Umbilical cord (tissue), 2 donors: Measurements from ENCODE around the gene CCDC142. TPM values are rescaled to one million over a fixed set of nuclear protein-coding genes. Genes with fewer than 3 reads are reported as not detected.
A peak's percentile ranks its signal among the peaks of the same experiment; 100 is the strongest.

Experiments used
- DNase-seq: peaks from one replicate; pipeline ENCODE4 v3.0.0-alpha.2; 2015; ENCODE audit warnings: low spot score
- total RNA-seq: library from RNA; depleted of rRNA; stranded (reverse); fragments of >200 nt; gene quantifications from one replicate; pipeline ENCODE4 v1.2.3, GENCODE V29; 2014; ENCODE audit warnings: low replicate concordance; ENCODE audit not compliant: insufficient read depth

The CCDC142 gene, protein sequence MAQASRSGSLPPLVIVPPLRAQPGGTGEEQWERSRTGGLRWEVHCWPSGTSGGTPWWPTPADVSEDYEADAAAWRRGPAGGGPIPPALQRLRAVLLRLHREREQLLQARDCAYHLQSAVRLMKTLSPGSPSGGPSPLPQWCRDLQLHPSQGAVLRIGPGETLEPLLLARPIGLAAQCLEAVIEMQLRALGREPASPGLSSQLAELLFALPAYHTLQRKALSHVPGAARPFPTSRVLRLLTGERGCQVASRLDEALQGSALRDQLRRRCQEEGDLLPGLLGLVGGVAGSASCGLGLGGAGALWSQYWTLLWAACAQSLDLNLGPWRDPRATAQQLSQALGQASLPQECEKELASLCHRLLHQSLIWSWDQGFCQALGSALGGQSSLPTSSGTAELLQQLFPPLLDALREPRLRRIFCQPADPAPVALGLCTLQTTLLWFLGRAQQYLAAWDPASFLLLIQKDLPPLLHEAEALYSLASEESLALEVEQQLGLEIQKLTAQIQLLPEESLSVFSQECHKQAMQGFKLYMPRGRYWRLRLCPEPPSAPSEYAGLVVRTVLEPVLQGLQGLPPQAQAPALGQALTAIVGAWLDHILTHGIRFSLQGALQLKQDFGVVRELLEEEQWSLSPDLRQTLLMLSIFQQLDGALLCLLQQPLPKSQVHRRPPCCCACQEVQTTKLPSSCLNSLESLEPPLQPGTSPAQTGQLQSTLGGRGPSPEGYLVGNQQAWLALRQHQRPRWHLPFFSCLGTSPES
- 35.2 TPM for total RNA-seq

DNA sequence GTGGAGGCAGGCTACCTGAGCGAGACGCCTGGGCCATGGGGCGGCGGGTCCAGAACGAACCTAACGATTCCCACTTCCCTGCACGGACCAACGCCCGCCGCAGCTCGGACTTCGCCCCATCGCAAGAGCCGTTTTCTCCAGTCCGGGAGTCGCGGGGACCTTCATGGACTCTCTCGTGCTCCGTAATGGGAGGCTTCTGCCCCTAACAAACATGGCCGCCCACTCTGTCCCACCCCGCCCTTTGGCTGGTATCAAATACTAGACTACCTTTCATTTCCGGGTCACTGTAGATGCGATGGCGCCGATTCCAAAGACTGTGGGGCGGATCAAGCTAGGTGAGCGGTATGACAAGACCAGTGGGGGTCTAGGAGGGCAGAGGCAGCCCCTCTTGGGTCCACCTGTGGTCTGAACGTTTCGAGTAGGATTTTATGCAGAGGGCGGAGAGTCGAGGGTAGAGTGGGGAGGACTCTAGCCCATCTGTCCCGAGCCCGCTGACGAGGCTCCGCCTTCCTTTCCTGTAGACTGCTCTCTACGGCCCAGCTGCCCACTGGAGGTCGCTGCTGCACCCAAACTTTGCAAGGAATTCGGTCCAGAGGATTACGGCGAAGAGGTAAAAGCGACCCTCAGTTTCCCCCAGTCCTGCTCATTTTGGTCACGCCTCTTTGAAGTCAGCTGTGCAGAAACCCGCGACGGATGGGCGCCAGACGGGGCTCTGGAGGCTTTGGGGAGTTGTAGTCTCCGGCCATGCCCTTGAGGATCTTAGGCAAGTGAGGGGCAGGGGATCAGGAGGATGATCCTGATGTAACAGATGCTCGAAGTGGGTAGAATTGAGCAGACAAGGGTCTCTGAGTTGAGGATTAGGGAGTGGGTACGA, at the start of gene CCDC142, which contains the start of gene TTC31:
CCDC142 (minus strand) TSS at position 198 of the 874 bp plus-strand sequence; CDS start at position 37, 161 bp downstream.
TTC31 (plus strand) TSS at position 281 of the 874 bp plus-strand sequence; CDS start at position 296, 15 bp downstream.
- DNase-seq: peak; percentile 99

DNA sequence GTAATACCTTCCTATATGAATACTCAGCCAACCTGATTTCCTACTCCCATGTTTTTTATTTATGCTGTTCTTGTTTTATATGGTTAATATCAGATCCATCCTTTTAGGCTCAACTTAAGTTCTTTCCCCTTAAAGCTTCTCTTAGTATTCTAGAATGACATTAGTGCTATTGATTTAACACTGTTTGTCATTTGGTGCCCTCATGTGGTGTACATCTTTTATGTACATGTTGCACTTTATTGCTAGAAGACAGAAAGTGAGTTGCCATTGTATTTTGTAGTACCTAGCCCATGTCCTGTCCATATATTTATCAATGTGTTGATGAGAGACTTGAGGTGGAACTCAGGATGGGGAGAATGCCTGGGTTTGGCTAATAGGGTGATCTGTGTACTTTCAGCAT, 49.4 kb upstream of the CCDC142 start:
- peak; percentile 47 for DNase-seq

DNA sequence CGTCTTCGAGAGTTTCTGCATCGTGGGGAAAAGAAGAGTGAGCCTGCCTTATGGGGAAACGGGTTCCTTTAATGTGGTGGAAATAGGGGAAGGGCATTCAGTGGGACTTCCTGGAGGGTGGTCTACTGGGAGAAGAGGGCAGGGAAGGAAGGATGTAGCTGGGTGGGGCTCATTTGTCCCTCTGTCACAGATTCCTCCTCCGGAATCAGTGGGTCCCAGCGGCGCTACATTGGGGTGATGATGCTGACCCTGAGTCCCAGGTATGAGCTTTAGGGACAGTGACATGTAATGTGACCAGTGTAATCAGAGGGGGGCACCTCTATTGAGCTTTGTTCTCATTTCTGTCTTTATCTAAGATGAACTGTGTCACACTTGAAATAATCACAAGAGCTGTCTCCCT, 48.9 kb upstream of the CCDC142 start:
- DNase-seq: no peak

DNA sequence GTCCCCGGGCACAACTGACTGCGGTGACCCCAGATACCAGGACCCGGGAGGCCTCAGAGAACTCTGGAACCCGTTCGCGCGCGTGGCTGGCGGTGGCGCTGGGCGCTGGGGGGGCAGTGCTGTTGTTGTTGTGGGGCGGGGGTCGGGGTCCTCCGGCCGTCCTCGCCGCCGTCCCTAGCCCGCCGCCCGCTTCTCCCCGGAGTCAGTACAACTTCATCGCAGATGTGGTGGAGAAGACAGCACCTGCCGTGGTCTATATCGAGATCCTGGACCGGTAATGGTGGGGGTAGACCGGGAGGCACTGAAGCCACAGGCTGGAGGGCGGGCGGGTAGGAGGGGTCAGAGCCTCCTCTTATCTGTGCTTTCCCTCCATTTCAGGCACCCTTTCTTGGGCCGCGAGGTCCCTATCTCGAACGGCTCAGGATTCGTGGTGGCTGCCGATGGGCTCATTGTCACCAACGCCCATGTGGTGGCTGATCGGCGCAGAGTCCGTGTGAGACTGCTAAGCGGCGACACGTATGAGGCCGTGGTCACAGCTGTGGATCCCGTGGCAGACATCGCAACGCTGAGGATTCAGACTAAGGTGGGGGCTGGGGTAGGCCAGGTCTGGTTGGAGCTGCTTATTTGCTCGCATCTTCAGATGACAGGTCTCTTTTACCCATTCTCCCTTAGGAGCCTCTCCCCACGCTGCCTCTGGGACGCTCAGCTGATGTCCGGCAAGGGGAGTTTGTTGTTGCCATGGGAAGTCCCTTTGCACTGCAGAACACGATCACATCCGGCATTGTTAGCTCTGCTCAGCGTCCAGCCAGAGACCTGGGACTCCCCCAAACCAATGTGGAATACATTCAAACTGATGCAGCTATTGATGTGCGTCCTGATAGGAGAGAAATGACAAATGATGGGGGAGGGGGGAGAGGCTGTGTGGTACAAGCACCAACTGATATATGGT, 47.7 kb upstream of the CCDC142 start:
- DNase-seq: peak; percentile 49

DNA sequence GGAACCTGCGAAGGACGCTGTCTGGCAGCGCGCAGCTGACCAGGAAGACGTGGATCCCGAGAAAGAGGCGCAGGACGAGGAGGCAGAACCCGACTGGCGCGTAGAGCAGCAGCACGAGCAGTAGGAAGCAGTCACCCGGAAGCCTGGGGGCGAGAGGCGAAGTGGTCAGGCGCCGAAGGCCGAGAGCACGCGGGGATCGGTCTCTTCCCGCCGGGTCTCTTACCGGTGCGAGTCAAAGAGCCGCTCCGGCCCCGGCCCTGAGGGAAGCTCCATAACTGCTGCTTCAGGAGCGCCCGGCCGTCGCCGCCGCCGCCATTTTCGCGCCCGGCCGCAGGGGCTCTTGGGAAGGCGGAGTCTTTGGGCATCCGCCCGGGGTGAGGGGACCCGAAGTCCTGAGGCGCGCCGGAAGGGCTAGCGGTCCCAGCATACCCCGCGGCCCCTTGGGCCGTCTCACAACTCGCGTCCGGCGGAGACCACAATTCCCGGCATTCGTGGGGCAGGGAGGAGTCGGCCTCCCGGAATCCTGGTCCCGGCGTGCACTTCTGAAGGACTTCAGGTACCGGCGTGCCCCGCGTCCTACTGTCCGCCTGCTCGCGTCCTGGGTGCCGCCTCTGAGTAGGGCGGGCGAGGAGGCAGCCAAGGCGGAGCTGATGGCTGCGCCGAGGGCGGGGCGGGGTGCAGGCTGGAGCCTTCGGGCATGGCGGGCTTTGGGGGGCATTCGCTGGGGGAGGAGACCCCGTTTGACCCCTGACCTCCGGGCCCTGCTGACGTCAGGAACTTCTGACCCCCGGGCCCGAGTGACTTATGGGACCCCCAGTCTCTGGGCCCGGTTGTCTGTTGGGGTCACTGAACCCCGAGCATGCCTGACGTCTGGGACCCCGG, 46.8 kb upstream of the CCDC142 start, which contains the start of the genes AUP1 and HTRA2:
AUP1 (minus strand) TSS at position 350 of the 882 bp plus-strand sequence; CDS start at position 273, 77 bp downstream.
HTRA2 (plus strand) TSS at position 577 of the 882 bp plus-strand sequence; CDS start at position 651, 74 bp downstream.
- DNase-seq: peak; percentile 100

DNA sequence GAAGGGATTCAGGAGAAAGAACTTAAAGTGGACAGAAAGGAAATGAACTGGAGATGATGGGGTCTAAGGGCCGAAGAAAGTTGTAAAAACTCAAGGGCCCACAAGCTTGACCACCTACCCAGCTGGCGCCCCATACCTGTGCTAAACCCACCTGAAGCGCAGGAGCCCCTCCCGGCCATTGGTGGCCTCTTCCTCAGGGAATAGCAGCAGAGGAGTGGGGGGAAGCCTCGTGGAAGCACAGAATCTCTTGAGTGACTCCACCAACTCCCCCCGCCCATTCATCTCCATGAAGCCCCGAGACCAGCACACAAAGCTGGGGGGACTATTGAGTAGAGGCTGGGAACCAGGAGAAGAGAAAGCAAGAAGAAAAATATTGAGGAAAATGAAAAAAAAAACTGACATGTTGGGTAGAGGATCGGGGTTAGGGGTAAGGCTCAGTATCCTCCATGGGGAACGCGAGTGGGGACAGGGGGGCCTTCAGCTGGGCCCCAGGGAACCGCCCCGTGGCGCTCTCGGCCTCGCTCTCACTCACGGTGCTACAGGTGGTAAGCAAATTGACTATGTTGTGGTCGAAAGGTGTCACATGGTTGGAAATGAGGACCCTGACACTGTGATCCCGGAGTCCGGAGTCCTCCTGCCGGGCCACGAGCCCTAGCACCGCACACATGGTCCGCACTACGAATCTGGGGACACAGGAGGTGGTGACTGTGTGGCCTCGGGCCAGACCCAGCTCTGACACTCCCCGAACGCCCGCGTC, 46.0 kb upstream of the CCDC142 start:
- no peak for DNase-seq

DNA sequence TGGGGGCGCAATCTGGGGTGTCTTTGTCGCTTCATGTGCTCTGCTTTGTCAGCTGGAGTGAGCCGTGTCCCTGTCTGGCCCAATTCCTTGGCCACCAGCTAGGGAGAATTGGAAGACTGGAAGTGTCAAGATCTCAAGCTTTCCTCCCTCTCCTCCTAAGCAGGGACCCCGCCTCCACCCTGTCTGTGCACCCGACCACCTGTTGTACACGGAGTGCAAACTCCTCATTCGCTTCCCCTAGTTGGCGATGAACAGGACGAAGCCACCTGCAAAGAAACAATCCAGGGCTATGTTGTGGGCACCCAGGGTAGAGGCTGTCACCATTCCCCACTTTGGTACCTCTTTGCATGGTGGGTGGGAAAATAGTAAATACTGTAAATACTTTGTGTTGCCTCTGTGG, 44.9 kb upstream of the CCDC142 start:
- DNase-seq: no peak

DNA sequence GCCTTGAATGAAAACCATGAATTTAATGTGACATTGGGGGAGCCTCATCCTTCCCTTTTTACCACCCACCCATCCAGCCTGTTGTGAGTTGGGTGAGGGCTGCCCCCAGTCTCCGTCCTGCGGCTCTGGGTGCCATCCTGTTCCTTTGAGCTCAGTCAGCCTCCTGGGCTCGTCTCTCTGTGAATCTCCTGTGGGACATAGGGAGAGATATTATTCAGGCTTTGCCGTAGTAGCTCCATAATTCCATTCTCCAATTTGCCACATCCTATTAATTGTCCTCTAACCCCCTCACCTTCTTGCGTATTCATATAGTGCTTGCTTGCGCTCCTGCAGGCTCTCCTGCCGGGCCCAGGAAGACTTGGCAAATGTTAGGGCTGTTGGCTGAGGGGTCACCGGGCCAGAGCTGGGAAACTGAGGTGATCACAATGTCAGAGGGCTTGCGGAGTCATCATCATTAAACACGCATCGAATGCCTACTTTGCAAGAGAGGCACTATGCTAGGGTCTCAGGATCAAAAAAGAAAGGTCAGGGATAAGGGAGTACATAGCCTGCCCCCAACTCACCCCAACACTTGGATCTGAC, 43.9 kb upstream of the CCDC142 start:
- no peak for DNase-seq

DNA sequence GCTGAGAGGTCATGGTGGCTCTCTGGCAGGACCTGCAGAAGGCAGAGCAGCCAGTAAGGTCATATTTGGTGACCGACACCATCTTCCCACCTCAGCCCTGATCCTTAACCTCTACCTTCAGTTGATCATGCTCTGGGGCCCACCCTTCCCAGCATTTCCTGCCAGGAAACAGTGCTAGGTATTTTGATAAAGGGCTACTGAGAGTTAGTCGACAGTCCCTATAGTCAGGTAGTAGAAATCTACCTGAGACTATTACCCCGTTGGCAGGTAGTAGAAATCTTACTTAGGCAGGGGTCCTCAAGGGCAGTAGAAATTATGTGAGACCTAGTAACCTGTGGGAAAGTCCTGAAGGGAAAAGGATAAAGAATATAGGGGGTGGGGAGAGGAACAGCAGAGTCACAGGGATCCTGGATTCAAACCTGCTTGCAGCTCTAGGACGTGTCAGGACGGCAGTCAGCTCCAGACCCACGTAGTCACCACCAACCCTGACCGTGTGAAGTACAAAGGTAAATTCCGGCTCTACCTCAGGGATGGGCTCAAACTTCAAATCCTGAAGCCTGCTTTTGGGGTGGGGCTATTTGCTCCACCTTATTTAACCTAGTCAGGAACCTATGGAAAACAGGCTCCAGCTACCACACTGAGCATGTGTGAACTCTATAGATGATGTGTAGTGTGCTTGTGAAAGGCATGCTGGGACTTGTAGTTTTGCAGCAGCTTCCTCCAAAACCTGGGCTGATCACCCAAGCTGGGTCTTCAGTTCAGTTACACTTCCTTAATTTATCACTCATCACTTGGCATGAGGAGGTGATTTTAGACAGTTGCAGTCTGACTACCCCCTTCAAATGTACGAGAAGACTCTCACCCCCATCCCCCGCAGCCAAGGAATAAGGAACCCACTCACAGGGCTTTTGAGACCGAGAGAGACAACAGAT, 43.2 kb upstream of the CCDC142 start, which contains the start of gene DQX1:
DQX1 (minus strand) TSS at position 515 of the 932 bp plus-strand sequence; CDS start at position 13, 502 bp downstream.
- DNase-seq: peak; percentile 48

DNA sequence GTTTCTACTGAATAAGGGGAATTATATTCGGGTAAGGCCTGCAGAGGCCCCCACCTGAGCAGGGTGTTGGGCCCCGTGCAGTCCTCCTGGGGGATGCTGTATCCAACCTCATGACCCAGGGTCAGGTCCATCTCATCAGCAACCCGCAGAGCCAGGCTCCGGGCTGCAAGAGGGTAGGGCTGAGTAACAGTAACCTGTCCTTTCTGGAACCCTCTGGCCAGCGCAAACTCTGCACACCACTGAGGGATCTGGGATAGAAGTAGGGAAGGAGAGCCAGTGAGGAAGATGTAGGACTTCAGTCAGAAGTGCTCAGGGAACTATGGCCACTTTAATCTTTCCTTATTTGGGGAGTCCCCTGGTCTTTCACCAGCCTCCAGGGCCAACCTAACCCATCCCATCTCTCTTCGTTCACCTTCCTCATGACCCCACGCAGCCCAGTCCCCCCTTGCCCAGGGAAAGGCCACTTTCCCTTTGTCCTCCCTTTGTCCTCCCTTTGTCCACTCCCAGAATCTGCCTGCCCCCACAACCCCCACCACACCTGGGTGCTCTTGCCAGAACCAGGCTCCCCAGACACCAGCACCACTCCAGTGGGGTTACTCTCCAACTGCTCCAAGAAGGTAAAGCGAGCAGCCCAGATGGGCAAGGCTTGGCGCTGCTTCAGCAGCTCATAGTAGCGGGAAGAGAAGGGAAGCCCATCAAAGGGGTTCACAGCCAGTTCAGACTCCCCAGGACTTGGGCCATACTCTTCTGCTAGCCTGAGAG, 42.3 kb upstream of the CCDC142 start:
- no peak for DNase-seq

DNA sequence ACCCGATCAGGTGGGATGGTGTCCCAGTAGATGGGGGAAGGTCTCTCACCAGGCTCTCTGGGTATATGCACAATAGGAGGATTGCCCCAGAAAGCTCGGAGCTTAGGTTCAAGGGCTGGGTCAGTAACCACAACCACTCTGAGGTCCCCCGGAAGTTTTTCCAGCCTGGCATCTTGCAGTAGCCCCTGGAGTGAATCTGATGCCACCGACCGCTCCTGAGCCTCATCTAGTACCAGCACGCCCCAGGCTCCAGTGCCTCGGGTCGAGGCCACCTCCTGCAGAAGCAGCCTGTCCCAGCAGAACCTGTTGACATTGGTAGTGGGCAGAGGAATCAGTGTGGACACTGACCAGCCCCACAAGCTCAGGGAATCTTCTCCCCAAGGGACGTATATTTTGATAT, 41.2 kb upstream of the CCDC142 start:
- DNase-seq: no peak

DNA sequence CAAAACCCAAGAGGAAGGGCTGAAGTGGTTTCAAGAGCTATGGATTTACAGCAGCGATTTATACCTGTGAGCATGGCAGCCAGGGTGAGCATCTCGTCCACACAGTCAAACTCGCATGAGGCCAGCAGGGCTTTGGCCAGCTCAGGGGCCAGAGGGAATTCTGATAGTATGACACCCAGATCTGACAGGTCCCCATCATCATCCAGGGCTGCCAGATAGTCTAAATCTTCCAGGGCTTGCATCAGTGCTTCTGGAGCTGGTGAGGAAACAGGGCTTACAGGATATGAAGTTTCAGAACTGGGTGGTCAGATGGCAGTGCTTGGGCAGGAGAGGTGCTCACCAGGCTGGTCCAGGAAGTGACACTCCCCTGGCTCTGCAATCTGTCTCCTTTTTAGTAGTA, 39.7 kb upstream of the CCDC142 start:
- DNase-seq: no peak

DNA sequence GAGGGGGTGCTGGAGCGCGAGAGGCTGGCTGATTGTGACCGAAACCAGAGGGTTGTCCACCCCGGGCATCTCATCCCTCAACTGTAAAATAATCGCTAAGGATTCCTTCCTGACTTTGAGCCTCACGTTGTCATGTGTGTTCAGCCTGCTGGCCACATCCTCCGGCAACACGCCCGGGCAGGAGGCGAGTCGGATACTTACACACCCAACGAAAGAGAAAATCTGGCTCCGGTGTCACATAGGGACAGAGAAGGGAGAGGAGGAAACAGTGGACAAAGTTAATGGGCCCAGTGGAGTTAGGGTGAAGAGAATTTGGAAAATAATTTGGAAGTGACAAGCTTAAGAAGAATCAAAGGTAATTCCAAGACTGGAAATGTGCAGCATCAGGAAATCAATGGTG, 33.9 kb upstream of the CCDC142 start:
- no peak for DNase-seq

DNA sequence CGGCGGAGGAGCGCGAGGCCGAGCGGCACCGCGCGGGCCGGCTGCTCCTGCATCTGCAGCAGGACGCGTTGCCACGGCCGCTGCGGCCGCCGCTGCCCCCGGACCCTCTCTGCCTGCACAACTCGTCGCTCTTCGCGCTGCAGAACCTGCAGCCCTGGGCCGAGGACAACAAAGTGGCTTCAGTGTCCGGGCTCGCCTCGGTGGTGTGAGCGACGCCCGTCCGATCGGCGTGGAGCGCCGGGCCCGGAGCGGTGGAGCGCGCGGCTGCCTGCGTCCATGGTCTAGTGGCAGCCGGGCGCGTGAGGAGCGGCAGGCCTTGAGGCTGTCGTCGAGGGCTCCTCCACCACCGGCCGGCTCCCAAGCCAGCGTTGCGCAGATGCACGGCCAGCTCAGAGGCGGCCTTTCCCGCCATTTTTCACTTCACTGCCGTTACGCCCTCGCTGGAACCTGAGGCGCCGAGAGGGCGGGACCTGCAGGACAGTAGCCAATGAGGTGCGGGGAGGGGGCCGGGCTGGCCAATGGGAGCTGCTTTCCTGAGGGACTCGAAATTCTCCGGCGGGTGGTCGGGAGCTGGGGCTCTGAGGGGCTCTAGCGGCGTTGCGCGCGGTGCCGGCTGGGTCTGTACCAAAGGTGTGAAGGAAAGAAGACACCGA, 33.3 kb upstream of the CCDC142 start:
- peak; percentile 62 for DNase-seq

DNA sequence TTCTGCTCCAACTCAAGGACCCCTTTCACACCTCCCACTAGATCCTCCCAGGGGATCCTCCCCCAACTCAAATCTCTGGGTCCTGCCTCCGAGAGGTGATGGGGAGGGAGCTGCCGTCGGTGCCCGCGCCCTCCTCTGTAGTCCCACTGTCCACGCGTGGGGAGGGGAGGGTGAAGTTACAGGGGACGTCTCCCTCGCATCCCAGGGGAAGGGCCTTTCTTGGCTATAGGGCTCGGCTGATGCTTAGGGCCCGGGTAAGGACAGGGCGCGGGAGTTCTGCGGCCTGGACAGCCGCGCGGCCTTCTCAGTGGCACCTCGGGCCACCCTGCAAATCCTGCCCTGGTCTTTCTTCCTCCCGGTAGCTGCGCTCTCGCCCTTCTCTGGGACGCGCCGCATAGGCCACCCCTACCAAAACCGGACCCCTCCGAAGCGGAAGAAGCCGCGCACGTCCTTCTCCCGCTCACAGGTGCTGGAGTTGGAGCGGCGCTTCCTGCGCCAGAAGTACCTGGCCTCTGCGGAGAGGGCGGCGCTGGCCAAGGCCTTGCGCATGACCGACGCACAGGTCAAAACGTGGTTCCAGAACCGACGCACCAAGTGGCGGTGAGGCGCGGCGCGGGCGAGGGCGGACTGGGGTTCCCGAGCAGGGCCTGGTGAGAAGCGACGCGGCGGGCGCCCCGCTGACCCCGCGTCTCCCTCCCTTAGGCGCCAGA, 32.6 kb upstream of the CCDC142 start:
- DNase-seq: no peak
